ENCODE results near the gene ST7. TPM values are rescaled to one million over a fixed set of nuclear protein-coding genes. Genes with fewer than 3 reads are reported as not detected.
"Not testable (repeated sequence)": the region's sequence is repeated elsewhere in the genome, so short reads cannot be mapped to it uniquely, and the experiment has no call there.

ST7 gene
- polyA plus RNA-seq, 1 donor: 26.9 TPM

- DNase-seq: no peak
Observed at GRCh38 chr7:116950889-116951351, 2.4 kb upstream of the ST7 start.

- no peak for DNase-seq
Observed at GRCh38 chr7:116951366-116952292, 1.7 kb upstream of the ST7 start.

DNA sequence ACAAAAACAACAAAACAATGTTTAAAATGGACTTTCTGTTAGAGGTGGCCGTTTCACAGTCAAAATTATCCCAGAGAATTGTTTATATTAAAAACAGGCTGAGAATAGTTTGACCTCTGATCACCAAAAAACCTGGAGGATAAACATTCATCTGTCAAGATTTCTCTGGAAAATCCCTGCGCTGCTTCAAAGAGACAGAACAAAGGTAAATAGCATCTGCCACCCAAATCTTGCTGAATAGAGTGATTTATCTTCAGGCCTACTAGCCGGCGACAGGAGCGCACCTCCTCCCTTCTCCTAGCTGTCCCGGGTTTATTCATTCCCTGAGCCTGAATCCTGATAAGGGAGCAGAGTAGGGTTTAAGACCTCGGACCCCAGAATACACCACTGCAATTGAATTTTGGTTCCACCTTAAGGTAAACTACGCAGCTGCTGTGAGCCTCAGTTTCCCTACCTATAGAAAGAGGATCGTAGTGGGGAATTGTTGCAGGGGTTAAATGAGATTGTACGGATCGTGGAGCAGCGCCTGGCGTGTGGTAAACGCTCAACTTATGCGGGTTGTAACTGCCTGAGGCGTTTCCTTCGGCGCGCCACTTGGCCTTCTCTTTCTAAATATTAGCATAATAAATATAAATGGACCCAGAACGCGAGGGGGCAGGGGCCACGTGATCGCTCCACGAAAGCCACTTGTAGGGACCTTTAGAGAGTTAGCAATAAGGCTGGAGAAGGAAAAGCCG is 498 bp upstream of the ST7 start:
- DNase-seq: peak; percentile 37

DNA sequence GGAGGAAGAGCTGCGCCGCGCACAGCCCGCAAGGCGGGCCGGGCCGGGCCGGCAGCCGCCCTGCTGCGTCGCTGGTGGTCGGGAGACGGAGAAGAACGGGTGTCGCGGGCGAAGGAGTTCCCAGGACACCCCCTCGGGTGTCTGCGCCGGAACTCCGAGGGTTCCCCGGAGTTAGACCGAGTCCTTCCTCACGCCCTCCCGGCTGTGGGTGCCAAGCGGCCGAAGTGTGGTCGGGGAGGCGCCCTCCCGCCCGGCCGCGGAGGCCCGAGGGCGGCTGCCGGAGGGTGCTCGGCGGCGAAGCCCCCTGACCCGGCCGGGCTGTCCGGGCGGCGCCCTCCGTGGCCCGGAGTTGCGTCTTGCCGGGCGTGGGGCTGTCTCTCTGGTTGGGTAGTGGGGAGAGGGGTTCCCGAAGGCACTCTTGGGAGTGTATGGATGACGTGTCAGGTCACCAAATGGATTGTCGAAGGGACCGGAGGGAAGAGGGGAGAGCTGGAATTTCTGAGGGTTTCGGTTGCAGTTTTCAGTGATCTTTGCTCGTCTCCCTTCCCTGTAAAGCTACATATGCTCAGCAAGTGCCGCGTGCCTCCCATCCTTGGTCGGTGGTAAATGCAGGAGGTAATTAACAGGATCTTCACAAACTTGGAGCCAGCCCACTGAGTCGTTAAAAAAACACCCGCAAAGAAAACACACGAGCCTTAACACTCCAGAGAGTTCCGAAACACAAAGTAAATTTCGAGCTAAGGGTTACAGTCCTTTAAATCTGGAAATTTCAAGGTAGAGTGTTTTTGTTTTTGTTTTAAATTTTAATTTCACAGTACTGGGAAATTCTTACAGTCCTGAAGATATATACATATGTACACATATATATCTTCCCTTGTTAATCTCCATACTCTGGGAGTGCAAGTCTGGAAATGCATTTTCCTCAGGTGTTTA is 871 bp downstream of the ST7 start:
- DNase-seq: peak; percentile 77

DNA sequence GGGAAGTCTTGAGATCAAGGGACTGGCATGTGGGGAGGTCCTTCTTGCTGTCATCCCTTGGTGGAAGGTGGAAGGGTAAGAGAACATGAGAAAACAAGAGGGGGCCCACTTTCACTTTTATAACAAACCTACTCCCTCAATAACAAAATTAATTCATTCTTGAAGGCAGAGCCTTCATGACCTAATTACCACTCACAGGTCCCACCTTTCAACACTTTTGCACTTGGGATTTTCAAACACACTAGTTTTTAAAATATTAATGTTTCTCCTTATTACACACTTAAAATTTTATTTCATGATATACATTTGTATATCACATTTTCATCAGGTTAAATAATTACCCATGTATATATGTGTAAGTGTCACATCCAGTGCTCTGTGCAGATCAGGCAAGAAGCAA is 2.0 kb downstream of the ST7 start:
- no peak for DNase-seq

- no peak for DNase-seq
Observed at GRCh38 chr7:116955801-116956476, 2.6 kb downstream of the ST7 start.

GRCh38 chr7:116956477-116956804 is 3.1 kb downstream of the ST7 start:
- no peak for DNase-seq

DNA sequence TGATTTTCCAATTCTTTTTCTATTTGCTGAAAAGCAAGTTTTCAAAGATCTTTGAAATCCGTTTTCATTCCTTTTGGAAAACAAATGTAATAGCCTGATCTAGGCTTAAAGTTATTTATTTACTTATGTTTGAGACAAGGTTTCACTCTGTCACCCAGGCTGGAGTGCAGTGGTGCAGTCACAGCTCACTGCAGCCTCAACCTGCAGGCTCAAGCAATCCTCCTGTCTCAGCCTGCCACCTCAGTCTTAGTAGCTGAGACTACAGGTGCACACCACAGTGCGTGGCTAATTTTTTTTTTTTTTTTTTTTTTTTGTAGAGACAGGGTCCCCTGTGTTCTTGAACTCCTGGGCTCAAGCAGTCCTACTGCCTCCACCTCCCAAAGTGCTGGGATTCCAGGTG is 4.6 kb downstream of the ST7 start:
- no peak for DNase-seq

DNA sequence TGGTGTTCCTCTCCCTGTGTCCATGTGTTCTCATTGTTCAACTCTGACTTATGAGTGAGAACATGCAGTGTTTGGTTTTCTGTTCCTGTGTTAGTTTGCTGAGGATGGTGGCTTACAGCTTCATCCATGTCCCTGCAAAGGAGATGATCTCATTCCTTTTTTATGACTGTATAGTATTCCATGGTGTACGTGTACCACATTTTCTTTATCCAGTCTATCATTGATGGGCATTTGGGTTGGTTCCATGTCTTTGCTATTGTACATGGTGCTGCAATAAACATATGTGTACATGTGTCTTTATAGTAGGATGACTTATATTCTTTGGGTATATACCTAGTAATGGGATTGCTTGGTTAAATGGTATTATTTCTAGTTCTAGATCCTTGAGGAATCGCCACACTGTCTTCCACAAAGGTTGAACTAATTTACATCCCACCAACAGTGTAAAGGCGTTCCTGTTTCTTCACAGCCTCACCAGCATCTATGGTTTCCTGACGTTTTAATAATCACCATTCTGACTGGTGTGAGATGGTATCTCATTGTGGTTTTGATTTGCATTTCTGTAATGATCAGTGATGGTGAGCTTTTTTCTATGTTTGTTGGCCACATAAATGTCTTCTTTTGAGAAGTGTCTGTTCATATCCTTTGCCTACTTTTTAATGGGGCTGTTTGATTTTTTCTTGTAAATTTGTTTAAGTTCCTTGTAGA is 8.8 kb downstream of the ST7 start:
- DNase-seq: not testable (repeated sequence)

DNA sequence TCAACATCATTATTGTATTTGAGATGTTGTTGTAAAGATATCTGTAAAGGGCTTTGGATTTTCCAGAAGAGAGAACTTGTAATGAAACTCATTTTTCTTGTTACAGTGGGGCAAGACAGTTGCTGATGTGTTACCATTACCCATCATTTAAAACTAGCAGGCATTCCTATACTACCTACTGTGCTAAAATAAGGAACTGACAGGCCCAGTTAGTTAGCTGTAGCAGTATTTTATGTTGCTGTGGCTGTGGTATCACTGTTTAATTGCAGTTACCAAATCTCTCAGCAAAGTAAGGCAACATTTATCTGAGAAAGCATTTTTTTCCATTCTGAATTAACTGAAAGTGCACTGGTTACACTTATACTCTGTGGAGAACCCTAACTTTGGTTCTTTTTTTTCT is 9.9 kb downstream of the ST7 start:
- DNase-seq: no peak

GRCh38 chr7:116966601-116967000 is 13.3 kb downstream of the ST7 start:
- DNase-seq: no peak

- no peak for DNase-seq
Observed at GRCh38 chr7:116967254-116967922, 14.1 kb downstream of the ST7 start.

DNA sequence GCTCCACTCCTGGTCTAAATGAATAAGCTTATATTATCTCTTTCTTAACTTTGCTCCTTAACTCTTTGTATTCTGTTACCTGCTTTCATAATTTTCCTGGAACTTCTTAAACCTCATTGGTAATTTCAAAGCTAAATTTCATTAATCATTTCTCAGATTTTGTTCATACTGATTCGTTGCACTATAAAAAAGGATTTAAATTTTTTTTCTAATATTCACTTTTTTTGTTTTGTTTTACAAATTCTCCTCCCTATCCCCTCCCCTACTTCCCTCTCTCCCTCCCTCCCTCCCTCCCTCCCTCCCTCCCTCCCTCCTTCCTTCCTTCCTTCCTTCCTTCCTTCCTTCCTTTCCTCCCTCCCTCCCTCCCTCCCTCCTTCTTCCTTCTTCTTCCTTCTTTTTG is 14.7 kb downstream of the ST7 start:
- DNase-seq: no peak

DNA sequence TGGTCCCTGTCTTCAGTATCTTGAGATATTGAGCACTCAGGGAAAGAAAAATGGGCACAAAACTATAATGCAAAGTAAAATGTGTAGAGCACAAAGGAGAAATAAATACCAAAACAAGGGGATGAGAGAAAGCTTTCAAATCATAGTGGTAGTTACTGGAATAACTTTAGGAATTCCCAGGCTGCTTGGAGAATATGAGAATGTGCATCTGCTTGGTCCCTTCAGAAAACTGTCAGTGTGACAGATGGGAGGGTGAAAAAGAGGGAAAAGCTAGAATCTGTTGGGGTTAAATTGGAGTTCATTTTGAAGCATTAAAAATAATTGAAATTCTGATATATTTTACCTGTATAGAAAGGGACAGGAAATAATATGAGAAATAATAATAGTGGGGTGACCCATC is 15.3 kb downstream of the ST7 start:
- no peak for DNase-seq

GRCh38 chr7:116969371-116969902 is 16.1 kb downstream of the ST7 start:
- no peak for DNase-seq

DNA sequence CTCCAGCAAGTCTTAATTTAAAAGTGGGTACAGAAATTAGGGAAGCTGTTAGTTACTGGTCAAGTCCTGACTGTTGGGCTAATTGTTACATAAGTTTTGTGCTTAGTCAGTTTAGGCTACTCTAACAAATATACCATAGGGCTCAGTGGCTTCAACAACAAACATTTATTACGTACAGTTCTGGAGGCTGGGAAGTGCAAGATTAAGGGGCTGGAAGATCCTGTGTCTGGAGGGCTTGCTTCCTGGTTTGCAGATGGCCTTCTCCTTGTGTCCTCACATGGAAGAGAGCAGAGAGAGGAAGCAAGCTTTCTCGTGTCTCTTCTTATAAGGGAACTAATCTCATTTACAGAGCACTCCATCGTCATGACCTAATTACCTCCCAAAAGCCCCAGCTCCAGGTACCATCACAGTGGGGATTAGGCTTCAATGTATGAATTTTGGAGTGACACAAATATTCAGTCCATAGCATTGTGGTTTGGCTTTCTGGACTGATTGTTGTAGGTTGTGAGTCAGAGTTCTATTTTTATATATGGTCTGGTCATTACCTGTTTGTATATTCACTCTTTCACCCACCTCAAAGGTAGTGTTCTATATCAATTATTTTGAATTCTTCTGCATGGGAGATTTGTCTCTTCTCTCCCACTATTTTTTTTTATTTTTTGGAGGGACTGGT is 17.1 kb downstream of the ST7 start:
- DNase-seq: no peak

GRCh38 chr7:116971153-116971552 is 17.9 kb downstream of the ST7 start:
- DNase-seq: not testable (repeated sequence)

DNA sequence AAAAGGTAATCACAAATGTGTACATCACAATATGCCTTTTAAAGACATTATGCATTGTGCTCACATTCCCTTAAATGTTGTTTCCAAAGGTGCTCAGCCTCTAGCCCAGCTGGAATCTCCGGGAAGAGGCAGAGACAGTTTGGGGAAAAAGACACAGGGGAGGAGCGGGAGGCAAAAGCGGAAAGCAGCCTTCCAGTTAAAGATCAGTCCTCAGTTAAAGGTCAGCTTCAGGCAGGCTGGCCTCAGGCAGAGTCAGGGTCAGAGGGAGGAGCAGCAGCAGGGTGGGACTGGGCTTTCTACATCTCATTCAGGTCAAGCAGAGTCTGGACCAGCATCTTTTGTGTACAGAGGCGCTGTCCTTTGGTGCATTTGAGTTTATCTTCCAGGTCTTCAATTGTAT is 18.6 kb downstream of the ST7 start:
- no peak for DNase-seq

- DNase-seq: not testable (repeated sequence)
Observed at GRCh38 chr7:116975024-116975423, 21.7 kb downstream of the ST7 start.

- DNase-seq: no peak
Observed at GRCh38 chr7:116977172-116977571, 23.9 kb downstream of the ST7 start.
